ENCODE data around the gene FSD1.
"Not testable (repeated sequence)": the region's sequence is repeated elsewhere in the genome, so short reads cannot be mapped to it uniquely, and the experiment has no call there.

The FSD1 gene

GRCh38 chr19:4304538-4305256 lies at the start of gene FSD1:
Gene FSD1, plus strand, starts transcription at chr19:4304598. Its CDS starts 149 bp downstream, at chr19:4304747.
- DNase-seq = peak; percentile 76

GRCh38 chr19:4256563-4256962 lies 47.8 kb upstream of the FSD1 start:
- DNase-seq = no peak

DNA sequence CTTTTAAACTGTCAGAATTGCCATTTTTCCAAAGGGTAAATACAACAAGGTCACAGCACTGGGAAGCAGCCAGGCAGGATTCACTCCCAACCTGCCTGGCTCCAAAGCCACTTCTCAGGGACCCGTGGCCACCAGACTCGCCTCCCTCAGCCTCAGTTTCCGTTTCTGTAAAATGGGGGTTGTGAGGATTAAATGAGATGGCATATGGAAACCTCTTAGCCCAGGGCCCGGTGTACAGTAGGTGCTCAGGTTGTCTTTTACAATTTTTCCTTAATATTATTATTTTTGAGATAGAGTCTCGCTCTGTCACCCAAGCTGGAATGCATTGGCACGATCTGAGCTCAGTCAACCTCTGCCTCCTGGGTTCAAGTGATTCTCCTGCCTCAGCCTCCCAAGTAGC lies 47.4 kb upstream of the FSD1 start:
- no peak for DNase-seq

DNA sequence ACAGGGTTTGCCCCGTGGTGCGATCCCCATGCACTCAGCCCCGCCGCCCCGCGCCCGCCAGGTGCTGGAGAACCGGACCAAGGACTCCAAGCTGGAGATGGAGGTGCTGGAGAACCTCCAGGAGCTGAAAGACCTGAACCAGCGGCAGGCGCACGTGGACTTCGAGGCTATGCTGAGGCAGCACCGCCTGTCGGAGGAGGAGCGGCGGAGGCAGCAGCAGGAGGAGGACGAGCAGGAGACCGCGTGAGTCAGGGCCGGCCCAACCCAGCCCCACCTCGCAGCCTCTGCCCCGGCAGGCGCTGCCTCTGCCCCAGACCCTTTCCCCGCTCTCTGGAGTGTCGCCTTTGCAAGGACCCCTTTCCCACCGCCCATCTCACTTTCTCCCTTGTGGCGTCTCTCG lies 46.2 kb upstream of the FSD1 start:
- no peak for DNase-seq

DNA sequence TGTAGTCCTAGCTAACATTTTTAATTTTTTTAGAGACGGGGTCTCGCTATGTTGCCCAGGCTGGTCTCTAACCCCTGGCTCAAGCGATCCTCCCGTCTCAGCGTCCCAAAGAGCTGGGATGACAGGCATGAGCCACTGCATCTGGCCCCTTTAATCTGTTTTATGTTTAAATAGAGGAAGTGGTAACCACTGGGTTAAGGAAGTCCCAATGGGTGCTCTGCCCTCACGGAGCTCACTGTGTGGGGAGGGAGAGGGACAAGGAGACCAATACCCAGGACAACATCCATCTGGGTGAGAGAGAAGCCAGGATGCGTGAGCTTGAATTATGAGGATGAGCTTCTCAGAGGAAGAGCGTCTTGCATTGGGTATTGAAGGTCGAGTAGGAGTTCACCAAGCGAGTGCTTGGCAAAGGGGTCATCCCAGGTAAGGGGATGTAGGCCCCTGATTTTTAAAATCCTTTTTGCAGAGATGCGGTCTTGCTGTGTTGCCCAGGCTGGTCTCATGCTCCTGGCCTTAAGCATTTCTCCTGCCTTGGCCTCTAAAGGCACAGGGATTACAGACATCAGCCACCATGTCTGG lies 43.7 kb upstream of the FSD1 start:
- no peak for DNase-seq

GRCh38 chr19:4264812-4265211 lies 39.6 kb upstream of the FSD1 start:
- no peak for DNase-seq

DNA sequence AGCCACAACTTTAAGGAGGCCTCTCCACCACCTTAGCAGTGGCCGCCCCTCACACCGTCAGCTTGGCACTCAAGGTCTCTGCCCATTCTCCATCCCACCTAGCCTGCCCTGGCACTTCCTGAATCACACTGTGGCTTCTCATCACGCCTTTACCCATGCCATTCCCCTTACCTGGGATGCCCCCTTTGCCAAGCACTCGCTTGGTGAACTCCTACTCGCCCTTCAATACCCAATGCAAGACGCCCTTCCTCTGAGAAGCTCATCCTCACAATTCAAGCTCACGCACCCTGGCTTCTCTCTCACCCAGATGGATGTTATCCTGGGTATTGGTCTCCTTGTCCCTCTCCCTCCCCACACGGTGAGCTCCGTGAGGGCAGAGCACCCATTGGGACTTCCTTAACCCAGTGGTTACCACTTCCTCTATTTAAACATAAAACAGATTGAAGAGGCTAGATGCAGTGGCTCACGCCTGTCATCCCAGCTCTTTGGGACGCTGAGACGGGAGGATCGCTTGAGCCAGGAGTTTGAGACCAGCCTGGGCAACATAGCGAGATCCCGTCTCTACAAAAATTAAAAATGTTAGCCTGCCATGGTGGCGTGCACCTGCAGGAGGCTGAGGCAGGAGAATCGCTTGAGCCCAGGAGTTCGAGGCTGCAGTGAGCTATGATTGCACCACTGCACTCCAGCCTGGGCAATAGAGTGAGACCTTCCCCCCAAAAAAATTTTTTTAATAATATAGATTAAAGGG lies 38.0 kb upstream of the FSD1 start:
- DNase-seq = no peak

DNA sequence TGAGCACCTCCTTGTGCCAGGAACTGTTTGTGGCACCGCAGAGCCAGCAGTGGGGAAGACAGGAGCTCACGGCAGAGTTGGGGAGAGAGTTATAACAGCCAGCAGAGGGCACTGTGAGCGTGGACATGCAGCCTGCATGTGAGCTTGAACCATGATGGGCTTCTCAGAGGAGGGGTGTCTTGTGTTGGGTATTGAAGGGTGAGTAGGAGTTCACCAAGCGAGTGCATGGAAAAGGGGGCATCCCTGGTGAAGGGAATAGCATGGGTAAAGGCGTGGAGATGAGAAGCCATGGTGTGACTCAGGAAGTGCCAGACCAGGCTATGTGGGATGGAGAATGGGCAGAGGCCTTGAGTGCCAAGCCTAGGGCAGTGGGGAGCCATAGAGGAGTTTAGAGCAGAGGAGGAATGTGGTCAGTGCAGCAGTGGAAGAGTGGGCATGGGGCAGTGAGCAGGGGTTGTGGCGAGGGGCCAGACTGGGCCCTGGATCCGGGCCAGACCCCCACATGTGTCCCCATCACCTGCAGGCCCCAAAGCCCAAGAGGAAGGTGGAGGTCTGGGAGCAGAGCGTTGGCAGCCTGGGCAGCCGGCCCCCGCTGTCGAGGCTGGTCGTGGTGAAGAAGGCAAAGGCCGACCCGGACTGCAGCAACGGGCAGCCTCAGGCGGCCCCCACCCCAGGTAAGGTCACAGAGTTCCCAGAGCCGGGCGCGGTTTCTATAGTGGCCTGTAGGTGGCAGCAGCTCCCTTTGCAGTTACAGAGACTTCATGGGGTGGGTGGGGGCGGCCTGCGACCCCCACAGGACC lies 37.1 kb upstream of the FSD1 start:
- peak; percentile 49 for DNase-seq

DNA sequence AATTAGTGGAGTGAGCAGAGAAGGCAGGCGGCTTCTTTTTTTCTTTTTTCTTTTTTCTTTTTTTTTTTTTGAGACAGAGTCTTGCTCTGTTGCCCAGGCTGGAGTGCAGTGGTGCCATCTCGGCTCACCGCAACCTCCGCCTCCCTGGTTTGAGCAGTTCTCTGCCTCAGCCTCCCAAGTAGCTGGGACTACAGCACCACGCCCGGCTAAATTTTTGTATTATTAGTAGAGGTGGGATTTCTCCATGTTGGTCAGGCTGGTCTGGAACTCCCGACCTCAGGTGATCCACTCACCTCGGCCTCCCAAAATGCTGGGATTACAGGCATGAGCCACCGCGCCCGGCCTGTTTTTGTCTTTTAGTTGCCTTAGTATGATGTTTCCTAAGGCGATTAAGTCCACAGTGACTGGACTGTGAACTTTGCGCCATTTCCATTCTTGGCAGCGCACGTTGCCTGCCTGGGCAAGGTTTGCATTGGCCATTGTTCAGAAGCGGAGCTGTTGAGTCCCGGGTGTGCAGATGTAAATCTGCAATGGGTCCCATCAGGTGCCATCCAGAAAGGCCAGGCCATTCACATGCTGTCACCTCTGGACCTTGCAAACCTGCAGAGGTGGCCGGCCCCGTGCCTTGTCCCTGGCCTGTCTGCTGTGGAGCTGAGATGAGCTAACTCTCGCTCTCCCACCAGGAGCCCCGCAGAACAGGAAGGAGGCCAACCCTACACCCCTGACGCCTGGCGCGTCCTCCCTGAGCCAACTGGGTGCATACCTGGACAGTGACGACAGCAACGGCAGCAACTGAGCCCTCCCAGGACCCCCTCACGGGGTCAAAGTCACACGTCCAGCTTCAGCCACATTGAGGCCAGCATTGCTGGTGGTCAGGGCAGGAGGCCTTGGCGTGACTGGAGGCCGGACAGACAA lies 36.2 kb upstream of the FSD1 start:
- DNase-seq = no peak

DNA sequence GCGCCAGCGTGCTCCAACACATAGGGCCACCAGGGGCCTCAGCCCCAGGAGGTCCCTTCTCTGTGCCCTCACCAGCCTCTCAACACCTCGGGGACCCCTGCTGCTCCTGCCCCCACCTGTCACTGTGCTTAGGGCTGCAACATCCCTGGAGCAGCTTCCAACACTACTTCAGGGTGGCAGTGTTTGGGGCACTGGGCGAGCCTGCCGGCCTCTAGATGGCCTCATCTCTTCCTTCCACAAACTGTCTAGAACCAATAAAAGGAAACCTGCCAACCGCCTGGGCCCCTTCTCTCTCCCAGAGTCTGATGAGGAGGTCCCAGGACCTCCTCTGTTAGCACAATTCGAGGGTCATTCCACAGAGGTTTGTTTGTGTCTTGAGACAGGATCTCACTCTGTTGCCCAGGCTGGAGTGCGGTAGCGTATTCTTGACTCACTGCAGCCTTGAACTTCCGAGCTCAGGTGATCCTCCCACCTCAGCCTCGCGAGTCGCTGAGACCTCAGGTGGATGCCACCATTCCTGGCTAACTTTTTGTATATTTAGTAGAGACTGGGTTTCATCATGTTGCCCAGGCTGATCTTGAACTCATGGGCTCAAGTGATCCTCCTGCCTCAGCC lies 35.5 kb upstream of the FSD1 start:
- DNase-seq = no peak

- DNase-seq = no peak
Observed at GRCh38 chr19:4272894-4273293, 31.5 kb upstream of the FSD1 start.

- not testable (repeated sequence) for DNase-seq
Observed at GRCh38 chr19:4274321-4274686, 30.1 kb upstream of the FSD1 start.

DNA sequence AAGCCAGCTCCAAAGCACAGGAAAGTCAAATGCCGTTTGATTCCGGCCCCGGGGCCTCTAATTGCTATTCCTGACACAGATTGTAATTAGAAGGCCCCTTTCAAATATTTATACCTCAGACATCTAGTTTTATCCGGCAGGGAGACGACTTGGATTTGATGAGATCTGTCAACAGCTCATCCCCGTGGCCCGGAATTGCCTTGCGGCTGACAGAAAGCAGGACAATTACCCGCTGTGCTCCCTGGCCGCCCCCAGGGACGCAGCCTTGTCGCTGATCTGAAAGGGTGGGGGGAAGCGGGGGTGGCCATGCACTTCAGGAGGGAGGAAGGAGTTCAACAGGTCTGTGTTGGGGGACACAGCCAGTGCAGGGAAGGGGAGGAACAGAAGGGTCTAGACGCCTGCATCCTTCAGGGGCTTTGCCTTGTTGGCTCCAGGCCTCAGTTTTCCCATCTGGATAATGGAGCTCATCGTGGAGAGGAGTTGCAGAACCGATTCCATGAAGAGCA lies 27.2 kb upstream of the FSD1 start:
- DNase-seq = no peak

GRCh38 chr19:4278010-4278409 lies 26.4 kb upstream of the FSD1 start:
- no peak for DNase-seq

GRCh38 chr19:4278419-4279266 lies 25.8 kb upstream of the FSD1 start, which contains the start of gene SHD:
Gene SHD, plus strand, starts transcription at chr19:4279266. Its CDS starts 798 bp downstream, at chr19:4280064.
- no peak for DNase-seq

DNA sequence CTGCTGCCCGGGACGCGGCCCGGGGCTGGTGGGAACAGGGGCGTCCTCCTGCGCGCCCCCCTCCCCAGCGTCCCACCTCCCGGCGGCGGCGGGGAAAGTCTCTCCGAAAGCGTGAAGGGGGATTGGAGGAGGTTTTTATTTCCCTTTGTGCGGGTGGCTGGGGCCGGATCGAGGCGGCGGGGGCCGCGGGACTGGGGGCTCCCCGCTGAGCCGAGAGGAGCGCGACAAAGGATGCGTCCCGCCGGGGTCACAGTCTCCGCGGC lies 25.2 kb upstream of the FSD1 start:
- DNase-seq = no peak

GRCh38 chr19:4279530-4280422 lies 24.6 kb upstream of the FSD1 start:
- no peak for DNase-seq

- no peak for DNase-seq
Observed at GRCh38 chr19:4284176-4284958, 20.0 kb upstream of the FSD1 start.

- no peak for DNase-seq
Observed at GRCh38 chr19:4284974-4285373, 19.4 kb upstream of the FSD1 start.

All from EL (cell line).